Psoas muscle (tissue), 8 donors: Measurements from ENCODE around the gene ANKDD1A. TPM values are rescaled to one million over a fixed set of nuclear protein-coding genes. Genes with fewer than 3 reads are reported as not detected.

ENCODE experiments used
- ATAC-seq, 4 donors: fragments of 200-7000 bp; cut with Tn5 transposase; one replicate each; pipeline ENCODE4 v1.9.1; 2020; ENCODE audit warnings: moderate library complexity in 3 of 4, mild to moderate bottlenecking in 2 of 4
- DNase-seq, 2 donors: peaks; one replicate each; pipeline ENCODE4 v3.0.0-alpha.2; 2020
- H3K27ac ChIP-seq: fragments of 200-600 bp; one replicate; pipeline ENCODE4 v1.8.0; 2022
- H3K27me3 ChIP-seq, 3 donors: fragments of 200-600 bp in 1 of 3; one replicate each; pipeline versions ENCODE4 v1.6.1 to v1.8.0; 2013 to 2022; ENCODE audit warnings: low read length in 2 of 3, mild to moderate bottlenecking in 2 of 3, moderate library complexity in 1 of 3; ENCODE audit not compliant: insufficient read depth in 3 of 3
- H3K36me3 ChIP-seq, 2 donors: fragments of 200-600 bp in 1 of 2; one replicate each; pipeline versions ENCODE4 v1.6.1 to v1.8.0; 2013 to 2022; ENCODE audit warnings: low read depth in 1 of 2, mild to moderate bottlenecking in 1 of 2, moderate library complexity in 1 of 2; ENCODE audit not compliant: insufficient read depth in 1 of 2
- H3K4me1 ChIP-seq: fragments of 200-600 bp; one replicate; pipeline ENCODE4 v1.8.0; 2022
- H3K4me3 ChIP-seq: fragments of 200-600 bp; one replicate; pipeline ENCODE4 v1.8.0; 2022; ENCODE audit warnings: mild to moderate bottlenecking
- H3K9me3 ChIP-seq: fragments of 200-600 bp; one replicate; pipeline ENCODE4 v1.8.0; 2022
- WGBS, 3 donors: extraction: QIAGEN DNeasy Blood & Tissue Kit; methylation state at CpG; one replicate each; pipeline versions ENCODE4 v1.1.6 to v1.1.7; 2013; 5-methylcytosine and 5-hydroxymethylcytosine counted together
- intact Hi-C, 2 donors: fragments of 100-400 bp; cut with DNase I; formaldehyde crosslinking; loops; one replicate each; pipeline versions ENCODE4 v1.11.0 to v1.14.2; 2022
- polyA plus RNA-seq, 3 donors: library from polyadenylated mRNA; stranded (reverse); fragments of 200-250 nt; gene quantifications; one replicate each; pipeline ENCODE4 v1.2.3, GENCODE V29; 2013
- total RNA-seq, 4 donors: library from RNA; stranded (reverse); fragmentation: NEBNext Ultra II Directional in 2 of 4; extraction: Animal tissue kit (Norgen Biotek cat#: 25700) in 2 of 4; gene quantifications; one replicate each; pipeline versions ENCODE4 v1.2.1 to v1.2.4, GENCODE V29; 2021 to 2023
- TF ChIP-seq, protein P1 (sequence below): fragments of 200-600 bp; IDR thresholded peaks from one replicate; pipeline ENCODE4 v1.8.0; 2022; ENCODE audit warnings: antibody characterized with exemption
- donor health status: healthy with polysubstance abuse.
- donor health status: DM: no; HTN: no; CAD: no; lungs with moderate emphysema.
- donor health status: Bipolar disorder and iron deficiency.
- donor health status: healthy.
- donor health status: DM: yes; HTN: yes; CAD: no.
- donor health status: DM: no; HTN: no; CAD: no.
- donor health status: DM: no; HTN: no; CAD: no.
- donor health status: DM: yes; HTN: yes; CAD: no.

The ANKDD1A gene
- total and polyA plus RNA-seq, 7 donors = 0.18 to 1.2 (median 0.46) TPM

DNA sequence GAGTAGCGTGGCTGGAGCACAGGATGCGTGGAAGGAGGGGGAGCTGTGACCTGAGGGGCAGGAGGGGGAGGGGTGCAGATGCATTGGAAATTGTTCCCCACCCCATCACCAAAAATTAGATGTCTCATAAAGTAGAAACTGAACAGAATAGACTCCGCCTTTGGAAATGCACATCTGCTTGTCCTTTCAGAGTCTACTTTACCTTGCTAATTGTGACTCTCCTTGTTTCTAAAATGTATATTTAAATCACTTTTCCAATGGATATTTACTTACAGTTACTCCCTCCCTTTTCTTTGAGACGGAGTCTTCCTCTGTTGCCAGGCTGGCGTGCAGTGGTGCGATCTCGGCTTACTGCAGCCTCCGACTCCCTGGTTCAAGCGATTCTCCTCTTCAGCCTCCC is 47.4 kb downstream of the ANKDD1A start:
- ATAC-seq = no peak
- DNase-seq = no peak
- Histone ChIP-seq H3K27ac (no peak overlapping the region), H3K4me3 (no peak overlapping the region), H3K4me1 (no peaks in the 10 kb centered on the region), H3K9me3 (no peaks in the 10 kb centered on the region), H3K36me3 (peaks cover 19 to 88% of the 10 kb centered on the region in 2 donors), H3K27me3 (no peaks in the 10 kb centered on the region)
- WGBS, 3 donors = 95% methylated on average over 9 of the region's 9 CpGs
- TF ChIP-seq, protein P1, sequence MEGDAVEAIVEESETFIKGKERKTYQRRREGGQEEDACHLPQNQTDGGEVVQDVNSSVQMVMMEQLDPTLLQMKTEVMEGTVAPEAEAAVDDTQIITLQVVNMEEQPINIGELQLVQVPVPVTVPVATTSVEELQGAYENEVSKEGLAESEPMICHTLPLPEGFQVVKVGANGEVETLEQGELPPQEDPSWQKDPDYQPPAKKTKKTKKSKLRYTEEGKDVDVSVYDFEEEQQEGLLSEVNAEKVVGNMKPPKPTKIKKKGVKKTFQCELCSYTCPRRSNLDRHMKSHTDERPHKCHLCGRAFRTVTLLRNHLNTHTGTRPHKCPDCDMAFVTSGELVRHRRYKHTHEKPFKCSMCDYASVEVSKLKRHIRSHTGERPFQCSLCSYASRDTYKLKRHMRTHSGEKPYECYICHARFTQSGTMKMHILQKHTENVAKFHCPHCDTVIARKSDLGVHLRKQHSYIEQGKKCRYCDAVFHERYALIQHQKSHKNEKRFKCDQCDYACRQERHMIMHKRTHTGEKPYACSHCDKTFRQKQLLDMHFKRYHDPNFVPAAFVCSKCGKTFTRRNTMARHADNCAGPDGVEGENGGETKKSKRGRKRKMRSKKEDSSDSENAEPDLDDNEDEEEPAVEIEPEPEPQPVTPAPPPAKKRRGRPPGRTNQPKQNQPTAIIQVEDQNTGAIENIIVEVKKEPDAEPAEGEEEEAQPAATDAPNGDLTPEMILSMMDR = no peak
- intact Hi-C loops = no loop called here

DNA sequence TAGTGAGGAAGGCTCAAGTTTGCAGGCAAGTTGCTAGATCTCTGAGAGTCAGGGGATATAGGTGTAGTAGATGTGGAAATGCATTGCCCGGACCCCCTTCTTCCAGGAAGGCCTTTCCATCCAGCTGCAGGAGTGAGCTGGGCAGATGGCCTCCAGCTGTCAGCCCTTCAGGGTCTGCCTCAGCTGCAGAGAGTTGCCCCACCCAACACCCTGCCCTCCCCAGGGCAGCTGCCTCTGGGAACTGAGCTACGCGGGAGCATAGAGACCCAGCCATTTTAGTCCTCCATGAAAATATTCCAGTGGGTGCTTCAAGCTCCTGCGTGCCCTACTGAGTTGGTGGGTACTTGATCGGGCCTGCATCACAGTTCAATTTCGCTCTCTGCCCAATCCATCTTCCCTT is 48.5 kb downstream of the ANKDD1A start:
- 86 to 92% (median 88%) methylated on average over 6 of the region's 6 CpGs for WGBS, 3 donors
- no peaks in the 10 kb centered on the region for H3K4me1 ChIP-seq
- intact Hi-C loops = no loop called here
- DNase-seq (no peak), ATAC-seq (no peak)
- H3K27me3 ChIP-seq = no peaks in the 10 kb centered on the region
- no peak overlapping the region for H3K27ac ChIP-seq
- no peak overlapping the region for H3K4me3 ChIP-seq
- H3K9me3 ChIP-seq = no peaks in the 10 kb centered on the region
- peaks cover 21 to 97% of the 10 kb centered on the region in 2 donors for H3K36me3 ChIP-seq
- TF ChIP-seq, protein P1 = no peak

DNA sequence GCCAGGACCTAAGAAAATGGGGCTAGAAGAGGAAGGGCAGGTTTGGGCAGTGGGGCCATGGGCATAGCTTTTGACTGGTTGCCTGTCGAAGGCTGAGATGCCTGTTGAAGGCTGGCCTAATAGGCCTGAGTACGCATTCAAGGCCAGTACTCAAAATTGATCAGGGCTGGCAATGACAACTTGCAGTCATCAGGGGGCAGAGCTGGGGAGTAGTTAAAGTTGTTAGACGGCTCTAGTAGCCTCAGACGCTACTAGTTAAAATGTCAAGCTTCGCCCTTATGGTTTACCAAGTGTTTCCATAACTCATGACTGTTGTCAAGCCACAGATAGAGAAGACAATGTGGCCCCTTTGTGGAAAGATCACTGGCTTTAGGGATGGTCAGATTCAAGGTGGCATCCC is 49.3 kb downstream of the ANKDD1A start:
- Histone ChIP-seq H3K27me3 (no peaks in the 10 kb centered on the region), H3K9me3 (no peaks in the 10 kb centered on the region), H3K27ac (no peak overlapping the region), H3K4me1 (no peaks in the 10 kb centered on the region), H3K4me3 (no peak overlapping the region), H3K36me3 (peaks cover 16 to 97% of the 10 kb centered on the region in 2 donors)
- intact Hi-C loops = no loop called here
- 92 to 96% (median 93%) methylated on average over 5 of the region's 5 CpGs for WGBS, 3 donors
- DNase-seq (no peak), ATAC-seq (no peak)
- TF ChIP-seq, protein P1 = no peak

DNA sequence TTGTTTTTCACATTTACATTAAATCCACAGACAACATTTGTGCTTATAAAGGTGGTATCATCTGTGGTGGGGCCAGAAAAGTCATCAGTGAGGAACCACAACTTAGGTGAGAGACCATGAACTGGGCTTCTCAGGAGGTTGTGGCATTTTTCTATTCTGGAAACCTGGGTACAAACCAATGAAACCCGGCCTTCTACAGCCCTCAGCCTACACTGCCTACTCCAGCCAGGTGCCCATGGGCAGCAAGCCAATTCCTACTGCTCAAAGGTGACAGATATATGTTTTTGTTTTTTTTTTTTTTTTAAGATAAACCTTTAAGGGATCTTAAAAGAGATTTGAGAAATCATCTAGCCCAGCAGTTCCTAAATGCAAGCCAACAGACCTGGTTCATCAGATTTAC is 57.7 kb downstream of the ANKDD1A start:
- Histone ChIP-seq H3K4me3 (no peak overlapping the region), H3K9me3 (no peaks in the 10 kb centered on the region), H3K36me3 (peaks cover 14 to 88% of the 10 kb centered on the region in 2 donors), H3K27me3 (no peaks in the 10 kb centered on the region), H3K4me1 (no peaks in the 10 kb centered on the region), H3K27ac (no peak overlapping the region)
- DNase-seq (no peak), ATAC-seq (no peak)
- WGBS, 3 donors = 93 to 95% (median 95%) methylated on average over 1 of the region's 1 CpG
- TF ChIP-seq, protein P1 = no peak
- intact Hi-C loops = no loop called here

- Histone ChIP-seq H3K4me3 (no peak overlapping the region), H3K27me3 (no peaks in the 10 kb centered on the region), H3K36me3 (peaks cover 14 to 88% of the 10 kb centered on the region in 2 donors), H3K9me3 (no peaks in the 10 kb centered on the region), H3K4me1 (no peaks in the 10 kb centered on the region), H3K27ac (no peak overlapping the region)
- WGBS, 3 donors = 83 to 85% (median 84%) methylated on average over 7 of the region's 7 CpGs
- TF ChIP-seq, protein P1 = no peak
- intact Hi-C loops = no loop called here
- peak in 1 of 2 donors; percentile 43 for DNase-seq
- no peak for ATAC-seq
These were observed 59.0 kb downstream of the ANKDD1A start for GRCh38 chr15:64970698-64971097.
